Kasumi-1 (cell line): Measurements from ENCODE around the gene EMX2.

Experiments used
- DNase-seq, 2 experiments: peaks; one replicate each; lab custom pipeline; 2025; lab: John Stamatoyannopoulos, UW

The EMX2 gene

GRCh38 chr10:117544711-117545140 is 2.2 kb downstream of the EMX2 start:
- no peak for DNase-seq

- no peak for DNase-seq
These were observed 2.8 kb downstream of the EMX2 start for GRCh38 chr10:117545141-117546019.

- no peak for DNase-seq
These were observed 3.6 kb downstream of the EMX2 start for GRCh38 chr10:117546020-117546580.

- DNase-seq = no peak
These were observed 4.1 kb downstream of the EMX2 start for GRCh38 chr10:117546581-117547015.

- DNase-seq = no peak
These were observed 4.6 kb downstream of the EMX2 start for GRCh38 chr10:117547016-117547715.

- DNase-seq = no peak
These were observed 5.4 kb downstream of the EMX2 start for GRCh38 chr10:117547716-117548668.

GRCh38 chr10:117549100-117549585 is 6.6 kb downstream of the EMX2 start:
- DNase-seq = no peak

GRCh38 chr10:117550076-117550475 is 7.5 kb downstream of the EMX2 start:
- DNase-seq = no peak

GRCh38 chr10:117550599-117551329 is 8.2 kb downstream of the EMX2 start:
- DNase-seq = no peak

- DNase-seq = no peak
These were observed 9.0 kb downstream of the EMX2 start for GRCh38 chr10:117551330-117552155.

- DNase-seq = no peak
These were observed 9.6 kb downstream of the EMX2 start for GRCh38 chr10:117552156-117552631.

GRCh38 chr10:117552701-117553141 is 10.2 kb downstream of the EMX2 start:
- no peak for DNase-seq

- DNase-seq = no peak
These were observed 10.7 kb downstream of the EMX2 start for GRCh38 chr10:117553142-117553814.

GRCh38 chr10:117553815-117554172 is 11.2 kb downstream of the EMX2 start:
- DNase-seq = no peak

- no peak for DNase-seq
These were observed 11.8 kb downstream of the EMX2 start for GRCh38 chr10:117554241-117554814.

- no peak for DNase-seq
These were observed 12.5 kb downstream of the EMX2 start for GRCh38 chr10:117555017-117555416.

- DNase-seq = no peak
These were observed 13.3 kb downstream of the EMX2 start for GRCh38 chr10:117555863-117556262.

GRCh38 chr10:117556356-117556755 is 13.8 kb downstream of the EMX2 start:
- DNase-seq = no peak

GRCh38 chr10:117559712-117560111 is 17.2 kb downstream of the EMX2 start:
- DNase-seq = no peak
